Kasumi-1 (cell line): Measurements from ENCODE around the gene MOB3B.

ENCODE experiments used
- DNase-seq, 2 experiments: peaks; one replicate each; lab custom pipeline; 2025; lab: John Stamatoyannopoulos, UW

MOB3B gene

GRCh38 chr9:27447031-27447683 is 82.5 kb downstream of the MOB3B start:
- DNase-seq = no peak

DNA sequence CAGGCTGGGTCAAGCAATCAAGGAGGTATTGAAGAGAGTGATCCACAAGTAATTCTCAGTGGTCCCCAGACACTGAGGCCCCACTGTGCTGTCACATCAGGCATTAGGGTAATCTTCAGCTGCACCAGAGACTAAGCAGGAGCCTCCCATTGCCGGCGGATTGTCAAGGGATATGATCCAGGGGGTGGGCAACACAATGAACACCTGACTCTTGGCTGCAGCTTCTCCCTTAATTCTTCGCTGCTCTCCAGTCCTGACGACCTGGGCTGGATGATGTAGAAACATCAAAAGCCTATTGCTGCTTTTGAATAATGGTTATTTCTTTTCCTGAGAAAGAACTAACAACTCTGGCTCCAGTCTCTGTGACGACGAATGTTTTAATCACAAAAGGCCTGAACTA is 83.9 kb downstream of the MOB3B start:
- no peak for DNase-seq

DNA sequence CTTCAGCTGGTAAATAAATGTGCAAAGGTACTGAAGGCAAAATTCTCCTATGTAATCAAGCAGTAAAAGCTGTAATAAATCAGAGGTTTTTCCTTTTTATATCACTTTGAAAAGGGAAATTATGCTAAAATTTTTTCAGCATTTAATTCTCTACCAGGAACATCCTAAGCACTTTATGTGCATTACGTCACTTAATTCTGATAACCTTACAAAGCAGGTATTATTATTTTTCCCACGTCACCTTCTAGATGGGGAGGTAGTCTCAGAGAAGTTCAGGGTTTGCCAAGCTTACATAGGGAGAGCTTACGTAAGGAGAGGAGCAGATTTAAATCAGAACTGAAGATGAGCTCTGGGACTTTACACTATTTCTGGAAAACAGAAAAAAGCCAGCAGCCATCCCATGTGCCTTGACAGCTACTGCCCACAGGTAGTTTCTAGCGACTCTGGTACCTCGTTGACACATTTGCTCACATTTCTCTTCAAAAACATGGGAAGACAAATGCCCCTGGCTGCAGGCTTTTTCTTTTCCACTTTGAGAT is 84.5 kb downstream of the MOB3B start:
- no peak for DNase-seq

- no peak for DNase-seq
Measured at GRCh38 chr9:27442464-27442863, 87.2 kb downstream of the MOB3B start.

GRCh38 chr9:27441741-27442070 is 87.9 kb downstream of the MOB3B start:
- DNase-seq = no peak

GRCh38 chr9:27440888-27441740 is 88.5 kb downstream of the MOB3B start:
- no peak for DNase-seq

GRCh38 chr9:27438522-27438921 is 91.1 kb downstream of the MOB3B start:
- no peak for DNase-seq

DNA sequence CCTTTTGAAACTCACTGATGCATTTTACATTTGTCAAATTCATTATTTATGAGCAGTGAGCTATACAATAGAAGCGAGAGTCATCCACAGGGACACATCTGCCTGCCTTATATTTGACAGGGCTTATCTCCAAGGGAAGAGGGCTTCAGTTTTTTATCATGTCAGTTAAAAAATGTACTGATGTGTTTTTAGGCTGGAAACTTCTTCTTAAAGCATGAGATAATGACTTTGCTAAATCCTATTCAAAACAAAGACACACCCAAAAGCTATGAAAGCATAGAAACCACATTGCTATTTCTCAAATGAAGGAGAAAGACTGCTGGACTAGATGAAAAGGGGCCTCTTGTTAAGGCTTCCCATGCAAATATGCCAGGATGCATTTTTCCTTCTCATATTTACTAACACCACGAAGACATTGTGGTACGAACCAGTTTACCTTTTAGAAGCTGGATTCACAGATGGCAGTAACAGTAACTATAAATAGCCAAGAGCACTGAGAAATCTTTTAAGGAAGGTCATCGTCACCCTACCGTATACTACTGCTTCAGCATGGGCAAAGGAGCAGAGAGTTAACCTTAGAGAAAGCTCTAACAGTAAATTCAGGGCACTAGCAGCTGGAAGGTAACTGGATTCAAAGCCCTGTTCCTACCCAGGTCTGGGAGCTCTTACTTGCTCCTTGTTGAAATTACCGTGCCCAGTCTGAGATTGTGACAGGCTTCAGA is 91.8 kb downstream of the MOB3B start:
- no peak for DNase-seq

- DNase-seq = no peak
Measured at GRCh38 chr9:27436234-27436633, 93.4 kb downstream of the MOB3B start.

DNA sequence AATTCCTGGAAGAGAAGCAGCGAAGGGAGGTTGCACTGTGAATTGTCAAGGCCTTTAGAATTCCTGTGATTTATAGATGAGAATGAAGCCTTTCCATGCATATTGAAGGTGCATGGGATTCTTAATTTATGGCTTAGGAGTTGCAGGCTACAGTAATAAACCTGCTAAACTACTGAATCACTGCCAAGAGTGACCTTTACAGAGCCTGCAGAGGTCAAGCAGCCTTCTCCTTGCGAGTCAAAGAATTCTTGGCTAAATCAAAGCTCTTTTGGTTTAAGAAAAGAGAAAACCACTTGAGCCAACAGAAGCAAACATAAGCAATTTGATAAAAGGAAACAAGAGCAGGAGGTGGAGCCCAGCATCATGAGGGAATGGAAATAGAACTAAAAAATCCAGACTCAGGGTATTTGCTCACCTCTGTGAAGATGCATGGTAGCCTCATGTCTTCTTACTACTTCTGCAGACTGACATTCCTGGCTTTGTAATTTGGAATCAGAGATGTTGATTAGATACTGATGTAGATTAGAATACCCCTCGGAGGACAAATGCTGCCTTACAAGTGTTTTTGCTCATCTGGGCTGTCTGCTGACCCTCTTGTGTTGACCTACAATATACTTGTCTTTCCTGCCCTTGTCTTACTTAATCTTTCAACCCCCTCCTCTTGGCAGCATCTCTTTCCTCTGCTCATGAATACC is 95.8 kb downstream of the MOB3B start:
- no peak for DNase-seq

GRCh38 chr9:27432308-27432707 is 97.3 kb downstream of the MOB3B start:
- no peak for DNase-seq

DNA sequence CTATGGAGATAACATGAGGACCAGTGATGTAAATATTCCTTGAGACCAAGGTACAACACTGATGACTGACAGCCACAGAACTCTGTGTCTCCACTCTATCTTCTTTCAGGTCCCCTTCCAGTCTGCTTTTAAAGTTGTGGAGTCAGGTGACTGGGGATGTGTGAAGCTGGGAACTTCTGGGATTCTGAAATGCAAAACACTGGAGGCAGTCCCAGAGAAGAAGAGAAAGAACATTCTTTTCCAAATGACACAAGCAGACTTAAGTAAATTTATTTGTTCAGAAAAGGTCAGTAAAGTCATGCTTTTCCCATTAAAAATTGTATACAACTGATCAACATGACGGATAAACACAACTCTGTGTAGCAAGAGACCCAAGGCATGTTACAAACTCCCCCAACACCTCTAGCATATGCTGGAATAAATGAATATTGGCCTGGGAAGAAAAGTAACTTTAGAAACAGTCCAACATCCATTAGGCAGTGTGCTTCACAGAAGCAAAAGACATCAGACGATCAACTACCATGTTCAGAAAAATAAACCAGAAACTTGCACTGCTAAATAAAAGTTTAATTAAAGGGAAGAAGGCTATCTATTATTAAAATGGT is 98.0 kb downstream of the MOB3B start:
- no peak for DNase-seq

GRCh38 chr9:27430750-27431535 is 98.7 kb downstream of the MOB3B start:
- no peak for DNase-seq

DNA sequence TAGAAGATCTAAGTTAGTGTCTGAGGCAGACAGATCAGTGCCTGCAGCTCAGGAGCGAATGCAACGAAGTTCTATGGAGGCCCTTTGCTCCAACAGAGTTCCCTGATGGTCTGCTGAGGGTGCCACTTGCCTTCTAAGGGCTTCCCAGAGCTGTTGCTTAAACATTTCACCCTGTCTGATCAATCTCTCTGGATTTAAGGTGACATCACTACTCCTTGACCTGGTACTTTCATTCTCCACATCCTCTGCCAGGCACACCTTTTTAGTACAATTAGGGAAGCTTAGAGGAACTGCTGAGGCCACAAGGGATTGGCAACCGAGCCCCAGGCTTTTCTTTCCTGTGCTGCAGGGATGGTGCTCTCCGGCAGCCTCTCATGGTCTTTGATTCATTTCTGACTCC is 99.7 kb downstream of the MOB3B start:
- DNase-seq = no peak

- DNase-seq = no peak
Measured at GRCh38 chr9:27429436-27429835, 100.2 kb downstream of the MOB3B start.

DNA sequence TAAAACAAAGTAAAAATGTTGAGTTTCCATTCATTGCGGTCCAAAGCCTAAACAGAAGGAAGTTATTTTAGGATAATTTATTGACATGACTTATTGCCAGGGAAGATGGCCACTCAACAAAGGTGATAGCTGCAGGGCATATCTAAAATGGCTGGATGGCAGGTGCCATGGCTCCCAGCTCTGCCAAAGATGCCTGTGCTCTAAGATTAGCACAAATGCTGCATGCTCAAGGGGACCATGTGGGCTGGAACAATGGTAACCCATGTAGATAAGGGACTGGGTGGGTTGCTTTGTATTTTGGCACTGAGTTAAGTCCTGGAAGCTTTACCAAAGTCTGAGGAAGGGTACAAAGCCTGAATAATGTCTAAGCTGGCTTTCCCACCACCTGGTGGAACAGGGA is 101.1 kb downstream of the MOB3B start:
- DNase-seq = no peak

DNA sequence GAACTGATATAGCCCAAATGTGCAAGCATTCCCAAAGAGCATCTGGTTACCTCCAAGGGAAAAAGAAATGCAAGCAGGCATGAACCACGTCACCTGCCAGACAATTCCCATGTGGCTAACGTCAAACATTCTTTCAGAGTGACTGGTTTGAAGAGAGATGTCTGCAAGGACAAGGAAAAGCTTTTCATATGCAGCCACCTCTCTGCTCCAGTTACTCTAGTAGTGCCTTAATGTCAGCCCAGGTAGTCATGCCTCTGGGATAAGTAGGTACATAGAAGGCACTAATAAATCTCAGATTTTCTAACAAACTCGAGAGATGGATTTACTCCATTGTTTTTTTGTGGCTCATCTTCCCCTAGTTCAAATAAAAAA is 102.4 kb downstream of the MOB3B start:
- DNase-seq = no peak

DNA sequence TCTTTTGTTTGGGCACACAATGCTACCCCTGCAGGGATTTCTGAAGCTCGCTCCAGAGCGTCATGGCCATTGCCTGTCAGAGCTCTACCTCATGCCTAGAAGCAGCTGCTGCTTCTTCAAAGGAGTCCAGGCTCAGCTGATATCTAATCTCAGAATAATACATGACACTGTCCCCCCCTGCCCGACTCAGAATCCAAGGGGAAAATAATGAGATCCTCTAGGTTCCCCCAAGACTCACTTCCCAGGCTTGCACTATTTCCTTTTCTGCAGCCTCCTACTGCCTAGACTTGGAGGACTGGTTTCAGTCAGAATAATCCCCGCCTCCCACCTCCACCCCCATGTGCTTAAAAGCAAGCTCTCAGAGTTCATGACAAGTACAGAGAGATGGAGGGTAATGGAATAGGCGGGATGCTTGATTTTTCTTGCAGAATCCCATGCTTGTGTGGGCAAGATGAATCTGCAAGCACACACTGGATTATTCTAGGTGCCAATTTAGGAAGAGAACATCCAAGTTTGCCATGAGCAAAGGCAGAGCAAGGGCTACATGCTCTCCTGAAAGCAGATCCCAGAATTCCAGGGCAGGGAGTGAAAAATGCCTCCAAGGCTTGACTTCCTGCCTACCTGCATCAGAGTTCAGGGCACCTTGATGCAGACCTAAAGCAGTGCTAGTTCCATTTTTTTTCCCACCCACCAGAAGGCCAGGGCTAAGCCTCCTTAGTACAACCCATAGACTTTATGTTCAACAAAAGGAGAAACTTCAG is 102.9 kb downstream of the MOB3B start:
- DNase-seq = no peak

- no peak for DNase-seq
Measured at GRCh38 chr9:27425827-27426510, 103.6 kb downstream of the MOB3B start.
